ENCODE data around the gene GJC2. TPM values are rescaled to one million over a fixed set of nuclear protein-coding genes. Genes with fewer than 3 reads are reported as not detected.

The GJC2 gene
- total and polyA plus RNA-seq, 11 donors = 0.40 to 3.8 (median 0.78) TPM

GRCh38 chr1:228141226-228142044 is 8.3 kb upstream of the GJC2 start:
- 19 to 30% (median 26%) methylated on average over 16 to 27 of the region's 27 CpGs for WGBS, 4 donors

GRCh38 chr1:228142155-228142691 is 7.5 kb upstream of the GJC2 start:
- ATAC-seq (no peak), DNase-seq (peak in 3 of 5 donors; percentile 13 to 35 (median 33))
- WGBS, 4 donors = 75 to 80% (median 78%) methylated on average over 14 to 16 of the region's 16 CpGs
- Histone ChIP-seq H3K36me3 (peaks cover 0 to 37% (median 17%) of the 10 kb centered on the region in 9 donors), H3K9me3 (no peaks in the 10 kb centered on the region), H3K27me3 (no peaks in the 10 kb centered on the region), H3K27ac (peak overlapping the region; percentile 41 to 100 (median 99)), H3K4me3 (peak overlapping the region in 11 of 12 donors; percentile 84 to 100 (median 93)), H3K4me1 (peaks cover 14 to 59% (median 44%) of the 10 kb centered on the region in 12 donors)
- intact Hi-C loops (cut with DNase I) = no loop called here
- no peak for TF ChIP-seq POLR2A (IDR thresholded peaks at IDR 0.05)
- TF ChIP-seq, protein P1, sequence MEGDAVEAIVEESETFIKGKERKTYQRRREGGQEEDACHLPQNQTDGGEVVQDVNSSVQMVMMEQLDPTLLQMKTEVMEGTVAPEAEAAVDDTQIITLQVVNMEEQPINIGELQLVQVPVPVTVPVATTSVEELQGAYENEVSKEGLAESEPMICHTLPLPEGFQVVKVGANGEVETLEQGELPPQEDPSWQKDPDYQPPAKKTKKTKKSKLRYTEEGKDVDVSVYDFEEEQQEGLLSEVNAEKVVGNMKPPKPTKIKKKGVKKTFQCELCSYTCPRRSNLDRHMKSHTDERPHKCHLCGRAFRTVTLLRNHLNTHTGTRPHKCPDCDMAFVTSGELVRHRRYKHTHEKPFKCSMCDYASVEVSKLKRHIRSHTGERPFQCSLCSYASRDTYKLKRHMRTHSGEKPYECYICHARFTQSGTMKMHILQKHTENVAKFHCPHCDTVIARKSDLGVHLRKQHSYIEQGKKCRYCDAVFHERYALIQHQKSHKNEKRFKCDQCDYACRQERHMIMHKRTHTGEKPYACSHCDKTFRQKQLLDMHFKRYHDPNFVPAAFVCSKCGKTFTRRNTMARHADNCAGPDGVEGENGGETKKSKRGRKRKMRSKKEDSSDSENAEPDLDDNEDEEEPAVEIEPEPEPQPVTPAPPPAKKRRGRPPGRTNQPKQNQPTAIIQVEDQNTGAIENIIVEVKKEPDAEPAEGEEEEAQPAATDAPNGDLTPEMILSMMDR (IDR thresholded peaks at IDR 0.05) = no peak

More at GRCh38 chr1:228141226-228142044, 8.3 kb upstream of the GJC2 start:
- Histone ChIP-seq H3K36me3 (peaks cover 0 to 29% (median 11%) of the 10 kb centered on the region in 9 donors), H3K4me1 (peaks cover 14 to 59% (median 44%) of the 10 kb centered on the region in 12 donors), H3K4me3 (peak overlapping the region; percentile 84 to 100 (median 93)), H3K9me3 (no peaks in the 10 kb centered on the region), H3K27ac (peak overlapping the region; percentile 87 to 100 (median 99)), H3K27me3 (no peaks in the 10 kb centered on the region)
- peak; percentile 77 to 85 (median 80) for DNase-seq
- no peak for TF ChIP-seq POLR2A (IDR thresholded peaks at IDR 0.05)
- peak in 2 of 4 donors; percentile 18 to 26 for ATAC-seq
- intact Hi-C loops (cut with DNase I) = loop anchor here in 5 of 10 donors (1.0 to 2.0 kb wide), 4 partner anchors 21 to 33 kb away; partner anchors contain the start of genes IBA57 (in 4 of the 5) and MRPL55 (in 1 of the 5)

DNA sequence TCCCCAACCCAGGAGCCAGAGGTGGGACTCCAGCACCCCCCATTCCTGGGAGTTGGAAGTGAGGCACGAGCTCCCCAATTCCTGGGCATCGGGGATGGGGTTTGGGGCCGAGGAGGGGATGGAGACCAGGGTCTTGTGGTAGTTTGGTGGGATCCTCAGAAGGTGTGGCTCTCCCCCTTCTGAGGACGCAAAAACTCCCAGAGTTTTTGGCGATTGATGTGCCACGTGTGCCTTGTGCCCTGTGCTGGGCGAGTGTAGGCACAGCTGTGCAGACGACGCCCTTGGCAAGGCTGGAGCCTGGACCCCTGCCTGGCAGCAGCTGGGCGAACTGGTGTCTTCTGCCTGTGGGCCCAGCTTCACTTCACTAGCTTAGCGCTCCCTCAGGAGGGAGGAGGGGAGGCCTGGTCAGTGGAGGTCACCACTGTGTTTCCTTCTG is 7.0 kb upstream of the GJC2 start:
- no peak for ATAC-seq
- TF ChIP-seq POLR2A (IDR thresholded peaks at IDR 0.05) = no peak
- TF ChIP-seq, protein P1 (IDR thresholded peaks at IDR 0.05) = no peak
- Histone ChIP-seq H3K4me3 (peak overlapping the region in 4 of 12 donors; percentile 85 to 100 (median 96)), H3K4me1 (peaks cover 14 to 59% (median 46%) of the 10 kb centered on the region in 12 donors), H3K27ac (peak overlapping the region in 9 of 12 donors; percentile 94 to 100 (median 99)), H3K36me3 (peaks cover 0 to 42% (median 22%) of the 10 kb centered on the region in 9 donors), H3K27me3 (no peaks in the 10 kb centered on the region), H3K9me3 (no peaks in the 10 kb centered on the region)
- intact Hi-C loops (cut with DNase I) = loop anchor here in 1 of 10 donors (1.0 kb wide), 1 partner anchor 13 kb away; no protein-coding TSS in a partner anchor
- WGBS, 4 donors = 77 to 80% (median 79%) methylated on average over 8 to 11 of the region's 11 CpGs
- DNase-seq = peak in 1 of 5 donors; percentile 8

GRCh38 chr1:228143480-228144192 is 6.1 kb upstream of the GJC2 start:
- Histone ChIP-seq H3K36me3 (peaks cover 0 to 51% (median 30%) of the 10 kb centered on the region in 9 donors), H3K27me3 (no peaks in the 10 kb centered on the region), H3K4me3 (no peak overlapping the region), H3K9me3 (no peaks in the 10 kb centered on the region), H3K4me1 (peaks cover 14 to 67% (median 54%) of the 10 kb centered on the region in 12 donors), H3K27ac (no peak overlapping the region)
- DNase-seq (peak in 1 of 5 donors; percentile 28), ATAC-seq (no peak)
- TF ChIP-seq, protein P1 (IDR thresholded peaks at IDR 0.05) = no peak
- no peak for TF ChIP-seq POLR2A (IDR thresholded peaks at IDR 0.05)
- 85 to 90% (median 86%) methylated on average over 12 of the region's 12 CpGs for WGBS, 4 donors
- intact Hi-C loops (cut with DNase I) = loop anchor here in 1 of 10 donors (1.0 kb wide), 1 partner anchor 12 kb away; no protein-coding TSS in a partner anchor
